ENCODE results near the gene HECTD1.
"Not testable (repeated sequence)": the region's sequence is repeated elsewhere in the genome, so short reads cannot be mapped to it uniquely, and the experiment has no call there.

HECTD1 gene

DNA sequence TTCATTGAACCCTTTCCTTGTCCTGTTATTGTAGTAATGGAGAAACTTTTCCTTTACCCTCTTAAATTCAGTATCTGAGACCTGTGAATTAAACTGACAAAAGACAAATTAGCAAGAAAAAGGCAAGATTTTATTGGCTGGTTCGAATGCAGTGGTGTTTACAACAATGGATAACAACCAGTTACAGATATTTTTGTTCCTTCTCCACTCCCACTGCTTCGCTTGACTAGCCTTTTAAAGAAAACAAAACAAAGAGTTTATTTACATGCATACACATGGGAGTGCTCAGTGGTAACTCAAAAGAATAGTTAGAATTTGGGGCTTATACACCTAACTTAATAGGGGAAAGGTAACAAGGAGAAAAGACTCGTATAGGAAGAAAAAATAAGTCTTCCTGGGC, 37.0 kb upstream of the HECTD1 start:
- H3K36me3 ChIP-seq (ENCODE audit: control insufficient read depth in 1 of 2, insufficient read depth in 2 of 2, low read length in 2 of 2), result no peaks in the 10 kb centered on the region
- WGBS (ENCODE audit: extremely low coverage, insufficient coverage, insufficient read length), result no CpG with 5 or more reads among the region's 3 CpGs

DNA sequence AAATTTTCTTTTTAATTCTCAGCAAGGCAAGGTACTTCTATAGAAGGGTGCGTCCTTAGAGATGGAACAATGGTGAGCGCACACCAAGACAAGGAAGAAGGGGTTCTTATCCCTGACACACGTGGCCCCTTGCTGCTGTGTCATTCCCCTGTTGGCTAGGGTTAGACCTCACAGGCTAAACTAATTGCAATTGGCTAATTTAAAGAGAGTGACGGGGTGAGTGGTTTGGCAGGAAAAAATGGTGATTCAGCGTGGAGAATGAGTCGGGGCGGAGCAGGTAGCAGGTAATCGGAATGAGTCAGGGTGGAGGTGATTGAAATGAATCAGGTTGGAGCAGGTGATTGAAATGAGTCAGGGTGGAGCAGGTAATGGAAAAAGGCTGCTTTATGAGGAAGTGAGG, 36.3 kb upstream of the HECTD1 start:
- no peak overlapping the region for H3K4me3 ChIP-seq (ENCODE audit: low read depth, low read length)
- H3K27ac ChIP-seq (ENCODE audit: low read depth, low read length), result no peak overlapping the region
- peak; percentile 69 to 77 for DNase-seq

More for the DNA sequence above, 37.0 kb upstream of the HECTD1 start:
- Histone ChIP-seq H3K23ac (ENCODE audit: low read length) (no peak overlapping the region), H3K9ac (ENCODE audit: low read length) (no peak overlapping the region), H4K12ac (ENCODE audit: low read depth, low read length) (no peak overlapping the region), H3K18ac (ENCODE audit: low read length) (no peak overlapping the region), H3K27ac (ENCODE audit: low read depth, low read length) (no peak overlapping the region), H3K79me1 (ENCODE audit: low read length) (no peaks in the 10 kb centered on the region), H3K27me3 (ENCODE audit: insufficient read depth, low read length) (no peaks in the 10 kb centered on the region), H4K91ac (ENCODE audit: low read depth, low read length) (no peak overlapping the region), H2BK12ac (ENCODE audit: low read length) (no peak overlapping the region), H3K79me2 (ENCODE audit: control insufficient read depth, insufficient read depth, low read length, poor library complexity) (no peaks in the 10 kb centered on the region), H2BK5ac (ENCODE audit: low read depth, low read length, poor library complexity) (no peak overlapping the region), H3K4me3 (ENCODE audit: low read depth, low read length) (no peak overlapping the region), H2AFZ (ENCODE audit: insufficient read depth, low read length, poor library complexity) (no peak overlapping the region), H3K9me3 (ENCODE audit: insufficient read depth, low read depth, low read length) (peaks cover under 1% of the 10 kb centered on the region), H2BK120ac (ENCODE audit: insufficient read depth, low read length, poor library complexity) (no peak overlapping the region), H4K8ac (ENCODE audit: low read depth, low read length) (no peak overlapping the region), H3K14ac (ENCODE audit: low read length) (no peak overlapping the region), H3K4me1 (ENCODE audit: control insufficient read depth in 1 of 2, insufficient read depth in 2 of 2, low read length in 2 of 2) (no peaks in the 10 kb centered on the region), H3K4ac (ENCODE audit: low read depth, low read length) (no peak overlapping the region), H2AK5ac (ENCODE audit: low read length) (no peak overlapping the region), H3K4me2 (ENCODE audit: low read length) (no peak overlapping the region)
- DNase-seq, result no peak

DNA sequence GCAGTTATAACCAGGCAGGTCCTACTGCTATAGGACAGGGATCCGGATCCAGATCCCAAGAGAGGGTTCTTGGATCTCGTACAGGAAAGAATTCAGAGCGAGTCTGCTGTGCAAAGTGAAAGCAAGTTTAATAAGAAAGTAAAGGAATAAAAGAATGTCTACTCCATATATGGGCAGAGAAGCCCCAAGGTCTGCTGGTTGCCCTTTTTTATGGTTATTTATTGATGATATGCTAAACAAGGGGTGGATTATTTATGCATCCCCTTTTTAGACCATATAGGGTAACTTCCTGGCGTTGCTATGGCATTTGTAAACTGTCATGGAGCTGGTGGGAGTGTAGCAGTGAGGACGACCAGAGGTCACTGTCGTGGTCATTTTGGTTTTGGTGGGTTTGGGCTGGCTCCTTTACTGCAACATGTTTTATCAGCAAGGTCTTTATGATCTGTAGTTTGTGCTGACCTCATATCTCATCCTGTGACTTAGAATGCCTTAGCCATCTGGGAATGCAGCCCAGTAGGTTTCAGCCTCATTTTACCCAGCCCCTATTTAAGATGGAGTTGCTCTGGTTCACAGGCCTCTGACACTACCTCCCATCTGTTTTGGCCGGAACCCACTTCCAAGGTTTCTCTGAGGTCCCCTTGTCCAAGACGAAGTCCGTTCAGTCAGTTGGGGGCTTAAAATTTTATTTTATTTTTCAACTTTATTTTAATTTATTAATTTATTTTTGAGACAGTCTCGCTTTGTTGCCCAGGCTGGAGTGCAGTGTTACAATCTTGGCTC, 34.8 kb upstream of the HECTD1 start:
- DNase-seq; H2AFZ ChIP-seq (ENCODE audit: insufficient read depth, low read length, poor library complexity); H4K12ac ChIP-seq (ENCODE audit: low read depth, low read length); H3K9me3 ChIP-seq (ENCODE audit: insufficient read depth, low read depth, low read length); H3K18ac ChIP-seq (ENCODE audit: low read length); H2AK5ac ChIP-seq (ENCODE audit: low read length); H3K79me2 ChIP-seq (ENCODE audit: control insufficient read depth, insufficient read depth, low read length, poor library complexity); H4K8ac ChIP-seq (ENCODE audit: low read depth, low read length); H3K14ac ChIP-seq (ENCODE audit: low read length); H3K27me3 ChIP-seq (ENCODE audit: insufficient read depth, low read length); H3K36me3 ChIP-seq (ENCODE audit: control insufficient read depth in 1 of 2, insufficient read depth in 2 of 2, low read length in 2 of 2); H4K91ac ChIP-seq (ENCODE audit: low read depth, low read length); H3K23ac ChIP-seq (ENCODE audit: low read length); H3K4me1 ChIP-seq (ENCODE audit: control insufficient read depth in 1 of 2, insufficient read depth in 2 of 2, low read length in 2 of 2); H3K4me2 ChIP-seq (ENCODE audit: low read length); H3K27ac ChIP-seq (ENCODE audit: low read depth, low read length); H2BK5ac ChIP-seq (ENCODE audit: low read depth, low read length, poor library complexity); H2BK12ac ChIP-seq (ENCODE audit: low read length); H2BK120ac ChIP-seq (ENCODE audit: insufficient read depth, low read length, poor library complexity); H3K9ac ChIP-seq (ENCODE audit: low read length); H3K4me3 ChIP-seq (ENCODE audit: low read depth, low read length); H3K79me1 ChIP-seq (ENCODE audit: low read length); H3K4ac ChIP-seq (ENCODE audit: low read depth, low read length): not testable (repeated sequence)
- no CpG with 5 or more reads among the region's 10 CpGs for WGBS (ENCODE audit: extremely low coverage, insufficient coverage, insufficient read length)

More for the DNA sequence above, 36.3 kb upstream of the HECTD1 start:
- H3K79me2 ChIP-seq (ENCODE audit: control insufficient read depth, insufficient read depth, low read length, poor library complexity), result no peaks in the 10 kb centered on the region
- H3K9ac ChIP-seq (ENCODE audit: low read length), result no peak overlapping the region
- no CpG with 5 or more reads among the region's 8 CpGs for WGBS (ENCODE audit: extremely low coverage, insufficient coverage, insufficient read length)
- H3K18ac ChIP-seq (ENCODE audit: low read length), result no peak overlapping the region
- H4K91ac ChIP-seq (ENCODE audit: low read depth, low read length), result no peak overlapping the region
- no peak overlapping the region for H3K14ac ChIP-seq (ENCODE audit: low read length)
- H3K4ac ChIP-seq (ENCODE audit: low read depth, low read length), result no peak overlapping the region
- no peak overlapping the region for H3K4me2 ChIP-seq (ENCODE audit: low read length)
- no peaks in the 10 kb centered on the region for H3K27me3 ChIP-seq (ENCODE audit: insufficient read depth, low read length)
- no peak overlapping the region for H4K8ac ChIP-seq (ENCODE audit: low read depth, low read length)
- no peaks in the 10 kb centered on the region for H3K36me3 ChIP-seq (ENCODE audit: control insufficient read depth in 1 of 2, insufficient read depth in 2 of 2, low read length in 2 of 2)
- no peak overlapping the region for H2BK120ac ChIP-seq (ENCODE audit: insufficient read depth, low read length, poor library complexity)
- H2AFZ ChIP-seq (ENCODE audit: insufficient read depth, low read length, poor library complexity), result no peak overlapping the region
- no peak overlapping the region for H2AK5ac ChIP-seq (ENCODE audit: low read length)
- H3K23ac ChIP-seq (ENCODE audit: low read length), result no peak overlapping the region
- no peak overlapping the region for H4K12ac ChIP-seq (ENCODE audit: low read depth, low read length)
- no peak overlapping the region for H2BK5ac ChIP-seq (ENCODE audit: low read depth, low read length, poor library complexity)
- H3K79me1 ChIP-seq (ENCODE audit: low read length), result no peaks in the 10 kb centered on the region
- H2BK12ac ChIP-seq (ENCODE audit: low read length), result no peak overlapping the region
- no peaks in the 10 kb centered on the region for H3K4me1 ChIP-seq (ENCODE audit: control insufficient read depth in 1 of 2, insufficient read depth in 2 of 2, low read length in 2 of 2)
- H3K9me3 ChIP-seq (ENCODE audit: insufficient read depth, low read depth, low read length), result peaks cover 1% of the 10 kb centered on the region

DNA sequence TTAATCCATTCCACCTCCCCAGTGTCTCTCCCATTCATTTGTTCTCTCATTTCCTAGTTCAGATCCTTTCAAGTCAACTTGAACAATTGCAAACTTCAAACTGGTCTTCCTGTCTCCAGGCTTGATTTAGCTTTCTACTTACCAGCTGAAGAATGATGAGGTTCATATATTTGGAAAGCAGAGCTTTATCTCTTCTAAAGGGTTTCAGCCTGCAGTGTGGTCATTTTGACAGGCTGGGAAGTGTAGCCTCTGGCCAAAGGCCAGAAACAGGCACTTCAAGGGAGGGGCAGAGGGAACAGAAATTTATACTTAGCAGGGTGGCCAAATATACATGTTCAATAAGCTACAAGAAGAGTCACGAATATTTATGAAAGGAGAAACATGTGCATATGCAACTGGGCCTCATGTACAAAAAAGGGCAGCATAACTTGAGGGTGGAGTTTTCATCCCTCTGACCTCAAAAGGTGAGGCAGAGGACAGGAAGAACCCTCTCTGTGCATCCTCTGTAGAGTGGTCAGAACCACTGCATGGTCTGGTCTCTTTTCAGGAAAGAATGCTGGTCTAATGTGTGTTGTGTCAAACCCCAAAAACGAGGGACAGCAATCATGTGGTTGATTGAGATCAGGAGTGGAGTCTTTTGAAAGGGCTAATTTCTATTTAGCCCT, 34.0 kb upstream of the HECTD1 start:
- no peak overlapping the region for H3K18ac ChIP-seq (ENCODE audit: low read length)
- H3K4me1 ChIP-seq (ENCODE audit: control insufficient read depth in 1 of 2, insufficient read depth in 2 of 2, low read length in 2 of 2), result no peaks in the 10 kb centered on the region
- no peak overlapping the region for H4K8ac ChIP-seq (ENCODE audit: low read depth, low read length)
- no peak for DNase-seq
- H3K79me2 ChIP-seq (ENCODE audit: control insufficient read depth, insufficient read depth, low read length, poor library complexity), result no peaks in the 10 kb centered on the region
- H3K4me3 ChIP-seq (ENCODE audit: low read depth, low read length), result no peak overlapping the region
- no peak overlapping the region for H2AK5ac ChIP-seq (ENCODE audit: low read length)
- H2BK5ac ChIP-seq (ENCODE audit: low read depth, low read length, poor library complexity), result no peak overlapping the region
- H4K91ac ChIP-seq (ENCODE audit: low read depth, low read length), result no peak overlapping the region
- peaks cover 1% of the 10 kb centered on the region for H3K9me3 ChIP-seq (ENCODE audit: insufficient read depth, low read depth, low read length)
- H3K23ac ChIP-seq (ENCODE audit: low read length), result no peak overlapping the region
- H3K27ac ChIP-seq (ENCODE audit: low read depth, low read length), result no peak overlapping the region
- H4K12ac ChIP-seq (ENCODE audit: low read depth, low read length), result no peak overlapping the region
- no peaks in the 10 kb centered on the region for H3K27me3 ChIP-seq (ENCODE audit: insufficient read depth, low read length)
- H3K14ac ChIP-seq (ENCODE audit: low read length), result no peak overlapping the region
- H3K4me2 ChIP-seq (ENCODE audit: low read length), result no peak overlapping the region
- WGBS (ENCODE audit: extremely low coverage, insufficient coverage, insufficient read length), result no CpG with 5 or more reads among the region's 2 CpGs
- H3K4ac ChIP-seq (ENCODE audit: low read depth, low read length), result no peak overlapping the region
- no peak overlapping the region for H2BK120ac ChIP-seq (ENCODE audit: insufficient read depth, low read length, poor library complexity)
- H3K79me1 ChIP-seq (ENCODE audit: low read length), result no peaks in the 10 kb centered on the region
- no peak overlapping the region for H3K9ac ChIP-seq (ENCODE audit: low read length)
- no peaks in the 10 kb centered on the region for H3K36me3 ChIP-seq (ENCODE audit: control insufficient read depth in 1 of 2, insufficient read depth in 2 of 2, low read length in 2 of 2)
- H2BK12ac ChIP-seq (ENCODE audit: low read length), result no peak overlapping the region
- H2AFZ ChIP-seq (ENCODE audit: insufficient read depth, low read length, poor library complexity), result no peak overlapping the region
